Parathyroid adenoma (tissue), 2 donors: ENCODE results near the gene STAB2.

Experiments
- H2AFZ ChIP-seq: fragments of 300-600 bp; sonication (generic); one replicate; pipeline ENCODE4 v1.7.0; 2017; ENCODE audit warnings: antibody characterized with exemption, mild to moderate bottlenecking
- H3K27ac ChIP-seq: fragments of 300-600 bp; sonication (generic); one replicate; pipeline ENCODE4 v1.7.0; 2017
- H3K27me3 ChIP-seq: fragments of 300-600 bp; sonication (generic); one replicate; pipeline ENCODE4 v1.7.0; 2017; ENCODE audit warnings: low read length; ENCODE audit not compliant: control insufficient read depth, insufficient read depth
- H3K36me3 ChIP-seq: fragments of 300-600 bp; sonication (generic); one replicate; pipeline ENCODE4 v1.7.0; 2017; ENCODE audit warnings: low read length; ENCODE audit not compliant: control insufficient read depth, insufficient read depth
- H3K4me1 ChIP-seq: fragments of 300-600 bp; sonication (generic); one replicate; pipeline ENCODE4 v1.7.0; 2017; ENCODE audit warnings: control low read depth
- H3K4me2 ChIP-seq: fragments of 300-600 bp; sonication (generic); one replicate; pipeline ENCODE4 v1.7.0; 2017; ENCODE audit warnings: low read length
- H3K4me3 ChIP-seq: fragments of 300-600 bp; sonication (generic); one replicate; pipeline ENCODE4 v1.7.0; 2017; ENCODE audit warnings: low read depth, low read length
- H3K79me2 ChIP-seq: fragments of 300-600 bp; sonication (generic); one replicate; pipeline ENCODE4 v1.7.0; 2017; ENCODE audit warnings: control low read depth
- H3K9ac ChIP-seq: fragments of 300-600 bp; sonication (generic); one replicate; pipeline ENCODE4 v1.7.0; 2017; ENCODE audit warnings: mild to moderate bottlenecking
- H3K9me3 ChIP-seq: fragments of 300-600 bp; sonication (generic); one replicate; pipeline ENCODE4 v1.7.0; 2017; ENCODE audit warnings: low read length; ENCODE audit not compliant: control insufficient read depth
- TF ChIP-seq, protein P1 (sequence below): fragments of 300-600 bp; sonication (generic); IDR thresholded peaks from one replicate; pipeline ENCODE4 v1.7.0; 2017; ENCODE audit warnings: antibody characterized with exemption, mild to moderate bottlenecking
- donor health status: primary hyperparathyroidism.

Gene STAB2

DNA sequence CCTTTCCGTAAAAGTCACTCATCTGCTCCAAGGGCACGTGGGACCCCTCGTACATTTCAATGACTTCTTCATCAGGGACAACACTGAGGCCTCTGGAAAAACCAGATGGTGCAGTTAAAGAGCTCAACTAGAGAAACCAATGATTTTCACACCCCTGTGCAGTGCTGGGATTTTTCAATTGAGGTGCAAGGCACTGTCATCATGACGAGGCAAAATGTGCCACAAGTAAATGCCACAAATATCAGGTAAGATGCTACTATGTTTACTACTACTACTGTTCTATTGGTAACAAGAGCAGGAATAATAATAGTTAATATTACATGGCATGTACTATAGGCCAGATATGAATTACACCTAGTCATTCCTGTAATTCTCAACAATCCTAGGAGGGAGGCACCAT lies 211.5 kb downstream of the STAB2 start:
- Histone ChIP-seq H3K4me3 (no peak overlapping the region), H3K4me1 (peaks cover 10% of the 10 kb centered on the region), H3K36me3 (no peaks in the 10 kb centered on the region), H3K27me3 (no peaks in the 10 kb centered on the region), H3K4me2 (no peak overlapping the region), H3K79me2 (no peaks in the 10 kb centered on the region), H2AFZ (no peak overlapping the region), H3K9ac (no peak overlapping the region), H3K9me3 (no peaks in the 10 kb centered on the region), H3K27ac (no peak overlapping the region)
- TF ChIP-seq, protein P1, sequence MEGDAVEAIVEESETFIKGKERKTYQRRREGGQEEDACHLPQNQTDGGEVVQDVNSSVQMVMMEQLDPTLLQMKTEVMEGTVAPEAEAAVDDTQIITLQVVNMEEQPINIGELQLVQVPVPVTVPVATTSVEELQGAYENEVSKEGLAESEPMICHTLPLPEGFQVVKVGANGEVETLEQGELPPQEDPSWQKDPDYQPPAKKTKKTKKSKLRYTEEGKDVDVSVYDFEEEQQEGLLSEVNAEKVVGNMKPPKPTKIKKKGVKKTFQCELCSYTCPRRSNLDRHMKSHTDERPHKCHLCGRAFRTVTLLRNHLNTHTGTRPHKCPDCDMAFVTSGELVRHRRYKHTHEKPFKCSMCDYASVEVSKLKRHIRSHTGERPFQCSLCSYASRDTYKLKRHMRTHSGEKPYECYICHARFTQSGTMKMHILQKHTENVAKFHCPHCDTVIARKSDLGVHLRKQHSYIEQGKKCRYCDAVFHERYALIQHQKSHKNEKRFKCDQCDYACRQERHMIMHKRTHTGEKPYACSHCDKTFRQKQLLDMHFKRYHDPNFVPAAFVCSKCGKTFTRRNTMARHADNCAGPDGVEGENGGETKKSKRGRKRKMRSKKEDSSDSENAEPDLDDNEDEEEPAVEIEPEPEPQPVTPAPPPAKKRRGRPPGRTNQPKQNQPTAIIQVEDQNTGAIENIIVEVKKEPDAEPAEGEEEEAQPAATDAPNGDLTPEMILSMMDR: no peak

DNA sequence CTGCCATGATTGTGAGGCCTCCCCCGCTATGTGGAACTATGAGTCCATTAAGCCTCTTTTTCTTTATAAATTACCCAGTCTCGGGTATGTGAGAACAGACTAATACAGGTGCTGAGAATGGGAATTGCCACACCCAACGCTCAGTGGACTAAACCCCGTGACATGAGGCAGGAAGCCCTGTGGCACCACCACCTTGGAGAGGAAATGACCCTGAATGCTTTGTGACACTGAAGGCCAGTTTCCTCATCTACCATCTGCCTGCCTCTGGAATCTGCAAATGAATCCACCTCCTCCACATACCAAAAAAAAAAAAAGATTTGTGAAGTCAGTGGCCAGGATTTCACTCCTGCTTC lies 212.4 kb downstream of the STAB2 start:
- H3K79me2 ChIP-seq: no peaks in the 10 kb centered on the region
- H3K9me3 ChIP-seq: no peaks in the 10 kb centered on the region
- TF ChIP-seq, protein P1: no peak
- H3K36me3 ChIP-seq: no peaks in the 10 kb centered on the region
- H3K27ac ChIP-seq: no peak overlapping the region
- peak overlapping the region; percentile 36 for H3K4me3 ChIP-seq
- no peak overlapping the region for H3K9ac ChIP-seq
- H2AFZ ChIP-seq: no peak overlapping the region
- H3K4me1 ChIP-seq: peaks cover 10% of the 10 kb centered on the region
- no peaks in the 10 kb centered on the region for H3K27me3 ChIP-seq
- peak overlapping the region; percentile 61 for H3K4me2 ChIP-seq

DNA sequence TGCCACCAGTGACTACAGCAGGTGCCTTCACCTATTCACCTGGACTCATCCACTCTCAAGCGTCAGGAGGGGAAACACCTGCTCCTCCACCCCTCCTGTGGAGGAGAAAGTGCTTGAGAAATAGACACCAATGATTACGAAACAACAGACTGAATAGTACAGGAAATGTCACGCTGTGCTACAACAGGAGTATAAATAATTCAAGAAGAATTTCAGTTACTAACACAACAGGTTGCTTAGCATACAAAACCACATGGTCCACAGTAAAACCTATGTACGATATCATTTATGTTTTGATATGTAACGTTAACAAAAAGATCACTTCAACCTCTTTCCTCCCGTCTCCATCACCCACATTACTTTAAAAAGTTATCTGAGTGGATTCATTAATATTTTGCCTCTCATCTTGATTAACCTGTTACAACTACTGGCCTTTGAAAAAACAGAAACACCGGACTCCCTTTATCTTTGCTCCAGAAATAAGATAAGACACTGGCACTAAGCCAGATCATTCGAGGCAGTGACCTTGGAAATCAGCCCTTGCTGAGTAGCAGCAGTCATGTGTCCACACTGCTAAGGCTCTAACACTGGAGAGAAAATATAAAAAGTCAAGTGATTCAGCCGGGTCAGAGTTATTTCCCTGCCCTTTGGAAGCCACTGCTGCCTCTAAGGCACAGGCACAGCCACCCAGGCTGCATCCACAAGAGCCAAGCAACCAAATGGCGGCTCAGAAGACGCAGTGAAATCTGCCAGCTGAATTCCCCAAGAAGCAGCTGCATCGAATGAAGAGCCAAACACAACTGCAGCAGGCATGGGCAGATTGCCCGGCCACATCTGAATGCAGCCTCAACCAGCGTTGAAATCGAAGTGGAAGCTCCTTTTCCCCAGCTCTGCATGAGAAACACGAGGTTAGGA lies 213.0 kb downstream of the STAB2 start:
- H3K9ac ChIP-seq: no peak overlapping the region
- H3K4me1 ChIP-seq: peaks cover 10% of the 10 kb centered on the region
- peak overlapping the region; percentile 36 for H3K4me3 ChIP-seq

GRCh38 chr12:103801709-103802585 lies 214.9 kb downstream of the STAB2 start:
- TF ChIP-seq, protein P1: no peak
- Histone ChIP-seq H3K27me3 (no peaks in the 10 kb centered on the region), H3K9ac (no peak overlapping the region), H3K4me3 (no peak overlapping the region), H3K9me3 (no peaks in the 10 kb centered on the region), H3K79me2 (no peaks in the 10 kb centered on the region), H3K4me1 (peaks cover 10% of the 10 kb centered on the region), H3K27ac (no peak overlapping the region), H3K4me2 (no peak overlapping the region), H2AFZ (no peak overlapping the region), H3K36me3 (no peaks in the 10 kb centered on the region)

More for the DNA sequence above, 213.0 kb downstream of the STAB2 start:
- peak overlapping the region; percentile 43 for H2AFZ ChIP-seq
- no peak overlapping the region for H3K27ac ChIP-seq
- H3K27me3 ChIP-seq: no peaks in the 10 kb centered on the region
- no peaks in the 10 kb centered on the region for H3K79me2 ChIP-seq
- no peaks in the 10 kb centered on the region for H3K36me3 ChIP-seq
- TF ChIP-seq, protein P1: no peak
- H3K9me3 ChIP-seq: no peaks in the 10 kb centered on the region
- H3K4me2 ChIP-seq: peak overlapping the region; percentile 61
